Neutrophil (primary cell): Measurements from ENCODE around the gene PCNX2.

Experiments used
- H3K27ac ChIP-seq: fragments of 200-600 bp; sonication (generic); 2 replicates; pipeline ENCODE4 v1.5.1; 2016; ENCODE audit warnings: mild to moderate bottlenecking, moderate library complexity
- H3K27me3 ChIP-seq: fragments of 200-600 bp; sonication (generic); 2 replicates; pipeline ENCODE4 v1.6.0; 2016; ENCODE audit warnings: mild to moderate bottlenecking
- H3K36me3 ChIP-seq: fragments of 200-600 bp; sonication (generic); 2 replicates; pipeline ENCODE4 v1.5.1; 2017
- H3K4me1 ChIP-seq, 2 experiments: fragments of 200-600 bp in 1 of 2; sonication (generic) in 1 of 2; 1 replicate in 1 of 2; 2 replicates in 1 of 2; pipeline versions ENCODE4 v1.5.1 to v1.6.1; 2013 to 2016; ENCODE audit warnings: low read depth in 1 of 2, low read length in 1 of 2, mild to moderate bottlenecking in 1 of 2, moderate library complexity in 1 of 2; ENCODE audit not compliant: control insufficient read depth in 1 of 2, insufficient read depth in 1 of 2
- H3K4me3 ChIP-seq, 2 experiments: fragments of 200-600 bp in 1 of 2; sonication (generic) in 1 of 2; 1 replicate in 1 of 2; 2 replicates in 1 of 2; pipeline ENCODE4 v1.5.1; 2013 to 2016; ENCODE audit warnings: low read depth in 1 of 2, low read length in 1 of 2, mild to moderate bottlenecking in 1 of 2, moderate library complexity in 1 of 2
- H3K9me3 ChIP-seq: fragments of 200-600 bp; sonication (generic); 2 replicates; pipeline ENCODE4 v1.5.1; 2016
- CTCF ChIP-seq: fragments of 200-600 bp; sonication (generic); IDR thresholded peaks from 2 replicates; pipeline ENCODE4 v1.5.1; 2016; ENCODE audit warnings: antibody characterized with exemption

The PCNX2 gene

GRCh38 chr1:233268389-233269022, 27.0 kb downstream of the PCNX2 start:
- Histone ChIP-seq H3K27me3 (no peaks in the 10 kb centered on the region), H3K4me3 (no peak overlapping the region), H3K36me3 (no peaks in the 10 kb centered on the region), H3K4me1 (no peaks in the 10 kb centered on the region), H3K27ac (no peak overlapping the region), H3K9me3 (no peaks in the 10 kb centered on the region)
- TF ChIP-seq CTCF: no peak

- H3K4me1 ChIP-seq: peaks cover 13 to 15% of the 10 kb centered on the region in 2 experiments
- H3K27ac ChIP-seq: no peak overlapping the region
- H3K36me3 ChIP-seq: no peaks in the 10 kb centered on the region
- H3K27me3 ChIP-seq: no peaks in the 10 kb centered on the region
- no peak overlapping the region for H3K4me3 ChIP-seq
- no peaks in the 10 kb centered on the region for H3K9me3 ChIP-seq
- no peak for TF ChIP-seq CTCF
Observed at GRCh38 chr1:233261695-233262094, 33.8 kb downstream of the PCNX2 start.

GRCh38 chr1:233261206-233261605, 34.3 kb downstream of the PCNX2 start:
- no peaks in the 10 kb centered on the region for H3K36me3 ChIP-seq
- H3K4me1 ChIP-seq: peaks cover 13 to 15% of the 10 kb centered on the region in 2 experiments
- H3K9me3 ChIP-seq: no peaks in the 10 kb centered on the region
- no peak overlapping the region for H3K4me3 ChIP-seq
- H3K27me3 ChIP-seq: no peaks in the 10 kb centered on the region
- H3K27ac ChIP-seq: no peak overlapping the region
- TF ChIP-seq CTCF: no peak

- no peak for TF ChIP-seq CTCF
- Histone ChIP-seq H3K27me3 (no peaks in the 10 kb centered on the region), H3K9me3 (no peaks in the 10 kb centered on the region), H3K27ac (no peak overlapping the region), H3K4me3 (no peak overlapping the region), H3K36me3 (no peaks in the 10 kb centered on the region), H3K4me1 (peaks cover 13 to 15% of the 10 kb centered on the region in 2 experiments)
Observed at GRCh38 chr1:233257786-233258185, 37.7 kb downstream of the PCNX2 start.

- no peak overlapping the region for H3K27ac ChIP-seq
- H3K36me3 ChIP-seq: no peaks in the 10 kb centered on the region
- H3K4me1 ChIP-seq: peaks cover 15 to 19% of the 10 kb centered on the region in 2 experiments
- H3K9me3 ChIP-seq: no peaks in the 10 kb centered on the region
- no peaks in the 10 kb centered on the region for H3K27me3 ChIP-seq
- TF ChIP-seq CTCF: no peak
- H3K4me3 ChIP-seq: no peak overlapping the region
Observed at GRCh38 chr1:233256789-233257188, 38.7 kb downstream of the PCNX2 start.
